ENCODE results near the gene HCN4.

Gene HCN4

DNA sequence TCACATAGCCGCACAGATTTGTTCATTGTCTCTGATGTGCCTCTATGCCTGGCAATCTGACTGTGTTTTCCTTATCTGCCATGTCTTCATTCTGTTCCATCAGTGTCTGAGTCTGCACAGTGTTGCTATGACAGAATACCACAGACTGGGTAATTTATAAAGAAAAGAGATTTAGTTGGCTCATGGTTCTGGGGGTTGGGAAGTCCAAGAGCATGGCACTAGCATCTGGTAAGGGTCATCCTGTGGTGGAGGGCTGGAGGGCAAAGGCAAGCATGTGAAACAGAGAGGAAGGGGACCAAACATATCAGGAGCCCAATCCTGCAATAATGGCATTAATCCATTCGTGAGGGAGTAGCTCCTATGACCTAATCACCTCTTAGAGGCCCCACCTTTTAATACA is 11.9 kb upstream of the HCN4 start:
- in situ Hi-C loops (cut with MboI; ENCODE audit: low sequenced_read_pairs), result no loop called here

DNA sequence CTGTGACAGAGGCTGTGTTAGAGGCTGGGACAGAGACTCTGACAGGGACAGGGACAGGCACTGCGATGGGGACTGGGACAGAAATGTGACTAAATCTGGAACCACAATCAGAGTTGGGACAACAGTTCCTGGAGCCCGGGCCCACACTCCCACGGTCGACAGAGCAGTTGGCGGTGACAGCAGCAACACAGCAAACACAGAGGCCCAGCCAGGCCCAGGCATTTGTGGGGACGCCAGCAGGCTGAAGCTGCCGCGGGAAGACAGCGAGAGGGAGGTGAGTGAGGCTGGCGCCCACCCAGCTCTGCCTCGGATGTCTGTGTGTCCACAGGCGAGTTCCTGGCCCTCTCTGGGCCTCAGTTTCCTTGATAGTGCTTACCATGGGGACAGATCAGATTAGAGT is 9.3 kb upstream of the HCN4 start:
- in situ Hi-C loops (cut with MboI; ENCODE audit: low sequenced_read_pairs), result no loop called here

DNA sequence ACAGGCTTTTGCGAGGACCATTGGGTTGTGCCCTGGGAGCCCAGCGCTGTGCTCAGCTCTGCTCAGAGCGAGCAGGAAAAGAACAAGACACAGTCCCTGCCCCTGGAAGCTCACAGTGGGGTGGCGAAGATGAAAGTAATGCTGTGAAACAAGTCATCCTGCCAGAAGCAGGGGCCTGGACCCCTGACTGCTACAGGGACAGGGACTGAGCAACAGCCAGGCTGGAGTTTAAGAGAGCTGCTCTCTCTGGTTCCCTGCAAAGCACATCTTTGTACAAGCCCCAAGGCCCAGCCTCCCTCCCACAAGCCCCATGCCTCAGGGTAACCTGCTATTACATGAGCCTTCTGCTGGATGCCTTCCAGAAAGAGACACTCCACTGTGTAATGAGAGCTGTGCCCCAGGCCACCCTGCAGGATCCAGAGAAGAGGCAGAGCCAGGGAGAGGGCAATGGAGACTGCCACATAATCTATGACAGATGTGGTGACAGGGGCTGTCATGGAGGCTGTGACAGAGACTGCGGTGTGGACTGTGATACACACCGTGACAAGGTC is 7.1 kb upstream of the HCN4 start:
- in situ Hi-C loops (cut with MboI; ENCODE audit: low sequenced_read_pairs), result no loop called here

DNA sequence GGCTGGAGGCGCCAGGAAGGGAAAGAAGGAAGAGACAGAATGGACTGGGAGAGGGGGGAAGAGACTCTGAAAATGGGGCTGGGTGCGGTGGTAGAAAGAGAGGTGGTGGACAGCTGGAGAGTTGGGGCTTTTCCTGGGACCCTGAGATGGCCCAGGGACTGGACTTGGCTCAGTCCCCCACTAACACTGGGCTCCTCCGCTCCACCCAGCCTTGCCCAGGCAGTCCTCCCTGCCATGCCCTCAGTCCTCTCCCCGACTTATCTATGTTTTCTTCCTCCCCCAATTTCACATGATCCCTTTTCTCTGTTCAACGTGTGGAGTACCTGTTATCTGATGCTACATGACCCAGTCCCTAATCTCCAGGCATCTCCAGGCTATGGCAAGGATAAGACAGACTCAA is 6.3 kb upstream of the HCN4 start:
- in situ Hi-C loops (cut with MboI; ENCODE audit: low sequenced_read_pairs), result no loop called here

DNA sequence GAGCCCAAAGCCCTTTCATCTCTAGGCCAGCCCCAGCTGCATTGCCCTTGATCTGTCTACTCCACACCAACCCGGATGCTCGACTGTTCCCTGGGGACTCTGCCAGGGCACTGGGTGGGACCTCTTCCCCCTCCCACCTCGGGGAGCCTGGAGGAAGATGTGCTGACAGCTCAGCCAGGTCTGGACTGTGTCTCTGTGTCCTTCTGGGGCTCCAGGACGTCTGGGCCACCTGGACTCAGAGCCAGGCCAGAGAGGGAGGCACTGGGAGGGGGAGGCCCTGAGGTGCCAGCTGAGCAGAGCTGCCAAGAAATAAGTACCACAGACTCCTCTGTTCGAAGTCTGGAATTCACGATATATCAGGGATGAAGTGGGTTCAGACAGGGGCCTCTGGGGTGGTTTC is 5.8 kb upstream of the HCN4 start:
- in situ Hi-C loops (cut with MboI; ENCODE audit: low sequenced_read_pairs), result no loop called here

DNA sequence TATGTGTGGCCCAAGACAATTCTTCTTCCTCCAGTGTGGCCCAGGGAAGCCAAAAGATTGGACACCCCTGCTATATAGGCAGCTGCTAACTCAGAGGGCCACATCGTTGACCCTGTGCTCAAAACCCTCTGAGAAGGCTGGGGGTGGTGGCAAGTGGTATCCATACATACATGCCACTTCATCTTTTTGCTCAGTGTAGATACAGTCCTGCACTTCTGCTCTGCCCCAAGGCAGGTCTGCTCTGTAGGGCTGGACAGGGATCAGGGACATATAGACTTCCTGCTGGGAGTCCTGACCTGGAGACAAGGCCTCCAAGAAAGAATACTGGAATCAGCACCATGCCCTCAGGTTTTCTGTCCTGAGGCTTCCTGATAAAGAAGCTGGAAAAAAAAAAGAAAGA is 4.5 kb upstream of the HCN4 start:
- in situ Hi-C loops (cut with MboI; ENCODE audit: low sequenced_read_pairs), result no loop called here

DNA sequence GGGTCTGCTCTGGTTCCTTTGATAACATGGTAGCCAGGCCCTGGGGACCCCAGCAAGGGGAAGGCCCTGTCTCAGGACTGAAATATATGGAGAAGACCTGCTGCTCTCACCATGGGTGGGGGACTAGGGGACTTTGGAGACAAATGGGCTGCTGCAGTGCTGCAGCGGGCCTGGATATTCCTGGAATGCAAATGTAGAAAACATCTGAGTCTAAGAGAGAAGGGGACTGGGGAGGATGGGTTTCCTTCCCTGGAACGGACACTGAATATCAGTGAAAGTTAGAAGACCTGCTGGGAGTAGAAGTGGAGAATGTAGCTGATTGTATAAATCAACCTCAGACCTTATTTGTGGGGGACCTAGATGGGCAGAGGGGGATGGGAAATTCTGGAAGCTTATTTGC is 3.1 kb upstream of the HCN4 start:
- in situ Hi-C loops (cut with MboI; ENCODE audit: low sequenced_read_pairs), result no loop called here

DNA sequence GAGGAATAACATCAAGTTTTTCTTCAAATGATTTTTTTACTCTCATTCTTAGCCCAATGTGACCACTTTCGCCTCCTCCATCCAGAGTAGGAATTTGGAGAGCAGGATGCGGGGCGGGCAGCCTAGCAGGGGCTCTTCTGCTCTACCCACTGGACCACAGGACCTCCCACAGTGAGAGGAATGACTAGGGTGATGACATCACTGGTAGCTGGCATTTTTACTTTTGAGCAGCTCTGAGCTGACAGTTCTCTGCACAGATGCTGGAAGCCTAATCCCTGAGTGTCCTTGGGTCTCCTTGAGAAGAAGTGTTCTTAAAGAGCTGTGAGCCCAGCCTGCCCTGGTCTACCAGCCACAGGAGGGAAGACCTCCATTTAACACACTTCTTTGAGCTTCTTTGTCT is 1.4 kb upstream of the HCN4 start:
- in situ Hi-C loops (cut with MboI; ENCODE audit: low sequenced_read_pairs), result no loop called here

DNA sequence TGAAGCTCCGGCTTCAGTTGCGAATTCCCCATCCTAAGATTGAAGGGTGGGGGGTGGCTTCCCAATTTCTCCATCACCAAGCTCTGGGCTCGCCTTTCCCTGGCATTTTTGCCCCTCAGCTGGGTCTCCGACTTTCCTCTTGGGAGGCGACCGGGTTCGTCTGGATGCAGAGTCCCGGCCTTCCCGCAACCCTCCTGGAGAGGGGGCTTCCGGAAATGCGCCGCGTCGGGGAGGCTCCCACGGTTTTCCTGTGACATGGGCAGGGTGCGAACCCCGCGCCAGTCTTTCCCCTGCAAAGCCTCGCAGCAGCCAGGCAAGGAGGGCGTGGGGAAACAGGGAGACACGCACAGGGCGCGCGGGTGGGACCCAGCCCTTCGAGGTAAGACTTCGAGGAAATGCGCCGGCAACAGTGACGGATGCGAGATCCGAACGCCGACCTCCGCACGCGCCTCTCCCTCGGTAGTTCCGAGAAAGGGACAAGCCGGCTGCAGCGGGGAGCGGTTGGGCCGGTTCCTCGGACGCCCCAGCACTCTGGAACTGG is 466 bp upstream of the HCN4 start:
- in situ Hi-C loops (cut with MboI; ENCODE audit: low sequenced_read_pairs), result no loop called here

DNA sequence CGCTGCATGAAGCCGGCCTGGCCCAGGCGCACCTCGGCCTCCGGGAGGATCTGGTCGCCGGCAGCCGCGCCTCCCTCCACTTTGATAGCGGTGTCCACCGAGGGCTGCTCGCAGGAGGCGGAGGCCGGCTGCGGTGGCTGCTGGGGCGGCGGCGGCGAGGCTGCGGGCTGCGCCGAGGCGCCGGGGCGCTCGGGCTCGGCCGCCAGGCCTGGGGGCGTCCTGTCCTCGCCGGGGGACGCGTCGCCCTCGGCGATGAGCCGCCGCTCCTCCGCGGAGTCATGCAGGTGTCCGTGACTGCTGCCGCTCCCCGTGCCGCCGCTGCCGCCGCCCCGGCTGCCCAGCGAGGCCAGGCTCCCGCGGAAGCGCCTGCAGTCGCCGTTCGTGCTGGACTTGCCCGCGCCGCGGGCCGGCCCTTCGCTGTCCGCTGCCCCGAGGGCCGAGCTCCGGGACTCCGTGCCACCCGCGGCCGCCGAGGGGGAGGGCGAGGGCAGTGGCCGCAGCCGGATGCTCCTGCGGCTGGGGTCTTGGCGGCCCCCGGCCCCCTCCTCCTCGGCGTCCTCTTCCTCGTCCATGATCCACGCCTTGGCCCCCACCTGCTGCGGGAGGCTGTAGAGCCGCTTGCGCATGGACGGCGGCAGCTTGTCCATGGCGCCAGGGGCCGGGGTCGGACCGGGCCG is 996 bp downstream of the HCN4 start:
- in situ Hi-C loops (cut with MboI; ENCODE audit: low sequenced_read_pairs), result no loop called here

DNA sequence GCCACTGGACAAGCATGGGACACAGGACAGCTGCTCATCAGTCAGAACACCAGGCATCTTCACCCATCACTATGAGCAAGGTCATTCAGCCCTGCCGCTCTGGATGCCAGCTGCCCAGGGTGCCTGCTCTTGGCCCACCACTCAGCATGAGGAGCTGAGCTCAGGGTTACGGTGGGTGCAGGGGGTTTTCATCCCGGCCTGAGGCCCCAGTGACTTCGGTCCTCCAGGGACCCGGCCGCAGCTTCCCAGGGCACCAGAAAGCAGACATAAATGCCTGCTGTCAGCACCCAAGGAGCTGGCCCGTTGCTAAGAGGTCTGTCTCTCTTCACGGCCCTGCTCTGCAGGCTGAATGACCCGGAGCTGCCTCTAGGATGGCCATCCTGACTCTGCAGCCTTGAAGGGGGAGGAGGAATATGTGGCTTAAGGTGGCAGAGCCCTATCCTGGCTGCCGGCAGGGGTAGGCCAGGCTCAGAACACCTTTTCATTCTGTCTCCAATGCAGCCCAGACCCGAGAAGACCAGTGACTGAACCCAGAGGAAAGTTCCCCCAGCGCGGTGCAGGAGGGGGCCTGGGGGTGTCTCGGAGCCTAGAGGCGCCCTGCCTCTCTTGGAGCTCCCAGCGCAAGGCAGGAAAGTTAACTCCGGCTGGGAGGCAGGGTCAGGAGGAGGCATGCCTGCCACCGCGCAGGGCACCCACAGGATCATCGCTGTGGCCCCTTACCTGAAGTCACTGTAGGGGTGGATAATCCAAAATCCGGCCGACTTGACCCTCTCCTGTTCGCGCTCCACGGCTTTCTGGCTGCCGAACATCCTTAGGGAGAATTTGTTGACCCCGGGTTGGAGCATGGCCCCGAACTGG is 1.8 kb downstream of the HCN4 start:
- in situ Hi-C loops (cut with MboI; ENCODE audit: low sequenced_read_pairs), result no loop called here

DNA sequence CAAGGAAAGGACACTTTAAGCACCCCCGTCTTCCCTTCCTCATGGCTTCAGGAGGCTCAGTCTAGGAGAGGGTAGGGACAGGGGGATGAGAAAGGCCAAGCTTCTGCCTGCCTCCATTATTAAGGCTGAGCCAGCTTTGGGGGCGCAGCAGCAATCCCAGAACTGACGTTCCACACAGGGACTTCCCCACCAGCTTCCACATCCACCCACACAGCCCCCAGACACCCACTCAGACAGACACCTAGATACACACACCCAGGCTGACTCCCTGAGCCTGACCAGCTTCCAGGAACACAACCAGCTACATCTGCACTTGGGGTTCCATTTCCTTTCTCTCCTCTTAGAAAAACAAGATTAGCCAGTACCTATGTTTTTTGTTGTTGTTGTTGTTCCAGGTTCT is 4.7 kb downstream of the HCN4 start:
- in situ Hi-C loops (cut with MboI; ENCODE audit: low sequenced_read_pairs), result no loop called here

DNA sequence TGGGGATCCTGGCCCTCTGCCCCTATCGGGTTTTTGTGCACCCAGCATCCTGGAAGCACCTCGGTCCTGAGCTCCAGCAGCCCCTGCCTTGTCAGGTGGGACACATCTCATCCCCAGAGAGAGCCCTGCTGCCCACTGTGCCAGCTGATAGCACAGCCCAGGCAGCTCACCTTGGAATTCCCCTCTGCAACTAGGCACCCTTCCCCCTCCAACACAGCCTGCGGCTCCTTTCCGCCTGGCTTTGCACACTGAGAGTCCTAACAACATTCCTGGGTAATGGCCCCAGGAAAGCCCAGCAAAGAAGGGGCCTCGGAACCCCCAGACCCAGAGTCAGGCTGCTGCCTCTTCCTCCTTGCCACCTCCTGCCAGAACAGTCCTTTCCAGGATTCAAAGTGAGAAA is 5.9 kb downstream of the HCN4 start:
- in situ Hi-C loops (cut with MboI; ENCODE audit: low sequenced_read_pairs), result no loop called here

DNA sequence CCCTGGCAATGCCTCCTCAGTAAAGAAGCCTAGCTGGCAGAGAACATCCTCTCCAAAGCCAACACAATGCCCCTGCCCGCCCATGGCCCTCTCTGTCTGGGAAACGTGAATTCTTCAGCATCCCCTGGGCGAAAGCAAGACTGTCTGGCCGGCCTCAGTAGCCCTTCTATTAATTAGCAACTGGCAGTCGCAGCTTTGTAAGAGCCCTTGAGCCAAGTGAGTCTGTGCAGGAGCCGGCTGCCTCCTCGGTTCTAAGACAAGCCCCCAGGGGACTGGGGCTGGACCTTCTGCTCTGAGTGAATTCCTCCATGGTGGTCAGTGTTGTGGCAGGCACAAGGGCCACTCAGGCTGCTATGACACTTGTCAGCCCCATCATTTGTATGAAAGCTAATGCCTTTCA is 7.4 kb downstream of the HCN4 start:
- in situ Hi-C loops (cut with MboI; ENCODE audit: low sequenced_read_pairs), result no loop called here

DNA sequence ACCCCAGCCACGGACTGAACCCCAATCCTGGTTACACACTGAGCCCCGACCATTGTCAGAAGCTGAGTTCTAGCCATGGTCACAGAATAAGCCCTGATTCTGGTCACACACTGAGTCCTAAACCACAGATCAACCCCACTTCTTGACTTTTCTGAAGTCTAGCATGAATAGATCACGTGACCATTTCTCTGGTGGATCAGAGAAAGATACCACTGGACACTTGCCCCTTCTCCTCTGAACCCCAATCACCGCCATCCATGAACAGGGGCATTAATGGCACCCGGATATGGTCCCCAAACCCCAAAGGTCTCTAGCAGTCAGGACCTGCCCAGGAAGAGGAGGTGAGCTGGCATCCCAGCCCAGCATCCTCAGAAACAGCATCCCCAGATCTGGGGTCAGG is 9.1 kb downstream of the HCN4 start:
- in situ Hi-C loops (cut with MboI; ENCODE audit: low sequenced_read_pairs), result no loop called here

DNA sequence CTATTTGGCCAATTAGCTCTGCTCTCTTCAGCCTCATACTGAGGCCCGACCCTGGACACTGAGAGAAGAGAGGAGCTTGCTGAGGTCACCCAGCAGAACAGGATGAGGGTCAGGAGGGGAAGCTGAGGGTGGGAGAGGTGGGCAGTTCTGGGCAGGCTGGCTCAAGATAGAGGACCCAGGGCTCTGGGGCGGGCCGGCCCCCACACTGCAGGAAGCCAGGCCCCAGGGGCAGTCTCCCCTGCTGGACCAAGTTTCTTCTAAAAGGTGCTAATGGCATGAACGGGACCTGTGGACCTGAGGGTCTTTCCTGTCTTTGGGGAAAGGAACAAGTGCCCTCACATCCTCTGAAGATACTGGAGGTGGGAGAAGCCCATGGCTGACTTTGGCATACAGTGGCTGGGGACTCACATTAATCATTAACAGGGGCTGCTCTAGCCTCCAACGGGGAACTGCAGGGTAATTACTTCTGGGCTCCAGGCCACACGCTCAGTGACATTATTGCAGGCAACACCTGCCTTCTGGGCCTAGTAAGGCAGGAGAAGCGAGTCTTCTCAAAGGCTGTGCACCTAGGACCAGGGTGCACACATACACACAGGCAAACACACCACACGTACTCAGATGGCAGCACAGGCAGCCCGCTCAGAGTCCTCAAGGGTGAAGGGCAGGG is 10.6 kb downstream of the HCN4 start:
- in situ Hi-C loops (cut with MboI; ENCODE audit: low sequenced_read_pairs), result no loop called here

DNA sequence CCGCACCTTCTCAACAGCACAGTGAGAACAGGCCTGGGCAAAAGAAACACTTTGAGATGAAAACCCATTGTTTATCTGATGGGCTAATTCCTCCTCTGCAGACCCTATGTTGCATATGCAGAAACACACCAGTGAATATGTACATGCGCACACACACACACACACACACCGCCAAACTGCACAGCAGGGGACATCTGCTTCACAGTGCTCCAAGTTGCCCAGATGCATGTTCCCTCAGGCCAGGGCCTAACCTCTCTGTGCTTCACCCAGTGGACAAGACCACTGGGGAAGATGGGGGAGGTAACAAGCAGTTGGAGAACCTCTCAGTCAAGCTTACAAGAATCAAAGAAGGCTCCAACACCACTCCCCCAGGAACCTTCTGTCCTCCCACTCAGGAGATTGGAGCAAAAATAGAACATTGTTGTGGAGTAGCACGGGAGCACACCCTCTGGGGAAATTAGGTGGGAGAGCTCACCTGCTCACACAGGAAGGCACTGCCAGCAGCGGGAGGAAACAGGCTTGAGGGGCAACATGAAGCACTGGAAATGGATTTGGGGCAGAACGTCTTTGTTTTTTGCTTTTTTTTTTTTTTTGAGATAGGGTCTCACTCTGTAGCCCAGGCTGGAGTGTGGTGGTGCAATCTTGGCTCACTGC is 13.0 kb downstream of the HCN4 start:
- in situ Hi-C loops (cut with MboI; ENCODE audit: low sequenced_read_pairs), result no loop called here

DNA sequence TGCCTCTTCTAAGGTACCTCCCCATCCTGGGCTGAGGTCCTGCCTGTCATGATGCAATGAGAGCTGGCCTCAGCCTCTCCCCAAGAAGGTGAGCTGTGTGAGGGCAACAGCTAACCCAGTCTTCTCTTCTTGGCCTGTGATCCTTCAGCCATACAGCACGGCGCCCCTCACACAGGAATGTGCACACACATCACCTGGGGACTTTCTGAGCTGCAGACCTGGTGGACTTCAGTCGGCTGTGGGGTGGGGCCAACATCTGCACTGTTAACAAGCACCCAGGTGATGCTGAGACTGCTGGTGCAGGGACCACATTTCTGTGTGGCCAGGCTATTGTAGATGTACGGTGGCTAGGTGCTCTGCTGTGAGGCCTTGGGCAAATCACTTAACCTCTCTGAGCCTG is 14.5 kb downstream of the HCN4 start:
- in situ Hi-C loops (cut with MboI; ENCODE audit: low sequenced_read_pairs), result no loop called here

DNA sequence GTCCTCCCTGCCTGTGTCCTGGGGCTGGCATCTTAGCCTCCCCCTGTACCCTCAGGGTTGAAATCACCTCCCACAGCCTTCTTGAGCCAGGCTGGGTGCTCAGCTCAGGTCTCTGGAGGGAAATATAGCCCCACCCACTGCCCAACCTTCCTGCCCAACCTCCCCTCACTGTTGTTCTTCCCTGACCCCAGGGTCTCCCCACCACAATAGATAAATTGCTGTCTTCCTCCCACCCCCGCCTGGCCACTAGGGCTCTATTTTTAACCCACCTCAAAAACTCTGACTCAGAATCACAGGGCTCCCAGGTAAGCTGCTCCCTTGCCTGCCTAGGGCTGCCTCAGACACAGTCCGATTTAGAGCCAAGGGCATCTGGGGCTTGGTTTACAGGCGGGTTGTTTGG is 15.0 kb downstream of the HCN4 start:
- in situ Hi-C loops (cut with MboI; ENCODE audit: low sequenced_read_pairs), result no loop called here

DNA sequence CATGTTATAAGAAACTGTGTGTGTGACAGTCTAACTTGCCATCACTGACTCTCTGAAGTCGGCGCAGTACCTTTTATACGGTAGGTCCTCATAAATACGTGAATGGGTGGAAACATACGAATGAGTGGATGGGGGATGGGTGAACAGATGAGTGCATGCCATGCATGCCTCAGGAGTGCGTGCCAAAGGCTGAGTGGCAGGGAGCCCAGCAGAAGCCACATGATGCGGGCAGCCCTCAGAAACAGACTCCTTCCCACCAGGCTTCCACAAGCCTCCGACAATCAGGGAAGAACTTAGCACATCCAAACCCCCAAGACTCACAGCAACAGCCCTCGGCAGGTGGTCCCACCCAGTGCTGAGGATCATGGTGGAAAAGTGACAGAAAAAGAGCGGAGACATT is 16.7 kb downstream of the HCN4 start:
- in situ Hi-C loops (cut with MboI; ENCODE audit: low sequenced_read_pairs), result no loop called here

DNA sequence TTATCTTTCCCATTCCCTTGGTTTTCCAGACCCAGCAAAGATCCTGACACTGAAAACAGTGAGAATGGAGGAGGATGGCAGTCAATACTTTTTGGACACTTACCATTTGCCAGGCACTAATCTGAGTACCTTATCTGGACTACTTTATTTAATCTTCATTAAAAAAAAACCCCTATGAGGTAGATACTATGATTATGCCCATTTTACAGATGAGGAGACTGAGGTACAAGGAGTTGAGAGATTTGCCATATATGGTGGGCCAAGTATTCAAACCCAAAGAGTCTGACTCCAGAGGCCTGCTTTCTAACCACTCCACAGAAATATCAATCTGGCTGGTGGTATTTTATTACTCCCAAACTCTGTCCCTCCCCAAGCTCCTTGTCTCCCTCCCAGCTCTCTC is 19.6 kb downstream of the HCN4 start:
- in situ Hi-C loops (cut with MboI; ENCODE audit: low sequenced_read_pairs), result no loop called here

All from HL-60/S4 treated with retinoic acid at 250 ng/mL for 4 days and 3 days (cell line).